ENCODE measurements around the gene SLCO1A2.

DNA sequence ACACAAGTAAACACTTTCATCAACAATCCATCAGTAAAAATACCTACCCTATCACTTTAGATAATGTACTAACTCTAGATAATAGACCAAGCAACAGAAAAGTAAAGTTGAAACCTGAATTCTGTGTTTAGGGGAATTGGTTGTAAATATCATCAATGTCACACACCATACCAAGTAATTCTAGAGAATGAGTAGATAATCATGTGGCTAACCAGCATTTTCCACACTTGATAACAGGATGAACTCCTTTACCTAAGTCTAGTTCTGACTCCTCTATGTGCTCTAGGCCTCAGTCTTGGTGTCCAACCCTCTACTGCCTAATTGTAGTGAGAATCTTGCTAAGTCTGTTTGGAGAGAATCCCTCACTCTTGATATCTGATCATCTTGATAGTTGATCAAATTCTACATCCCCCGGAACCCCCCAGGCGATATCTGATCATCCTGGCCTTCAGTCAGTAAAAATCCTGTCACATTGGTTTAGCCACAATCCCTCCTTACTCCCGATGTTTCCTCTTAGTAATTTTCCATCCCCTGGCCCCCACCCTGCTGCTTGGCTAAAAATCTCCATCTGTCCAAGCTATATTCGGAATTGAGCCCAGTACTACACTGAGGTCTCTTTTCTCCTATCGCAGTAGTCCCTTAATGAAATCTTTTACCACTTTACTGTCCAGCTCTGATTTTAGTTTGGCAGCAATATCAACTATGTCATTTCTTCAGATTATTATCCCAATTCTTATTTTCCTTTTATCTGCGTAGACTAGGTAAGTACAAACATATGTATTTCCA is 3.4 kb upstream of the SLCO1A2 start:
- TF ChIP-seq, protein P1, sequence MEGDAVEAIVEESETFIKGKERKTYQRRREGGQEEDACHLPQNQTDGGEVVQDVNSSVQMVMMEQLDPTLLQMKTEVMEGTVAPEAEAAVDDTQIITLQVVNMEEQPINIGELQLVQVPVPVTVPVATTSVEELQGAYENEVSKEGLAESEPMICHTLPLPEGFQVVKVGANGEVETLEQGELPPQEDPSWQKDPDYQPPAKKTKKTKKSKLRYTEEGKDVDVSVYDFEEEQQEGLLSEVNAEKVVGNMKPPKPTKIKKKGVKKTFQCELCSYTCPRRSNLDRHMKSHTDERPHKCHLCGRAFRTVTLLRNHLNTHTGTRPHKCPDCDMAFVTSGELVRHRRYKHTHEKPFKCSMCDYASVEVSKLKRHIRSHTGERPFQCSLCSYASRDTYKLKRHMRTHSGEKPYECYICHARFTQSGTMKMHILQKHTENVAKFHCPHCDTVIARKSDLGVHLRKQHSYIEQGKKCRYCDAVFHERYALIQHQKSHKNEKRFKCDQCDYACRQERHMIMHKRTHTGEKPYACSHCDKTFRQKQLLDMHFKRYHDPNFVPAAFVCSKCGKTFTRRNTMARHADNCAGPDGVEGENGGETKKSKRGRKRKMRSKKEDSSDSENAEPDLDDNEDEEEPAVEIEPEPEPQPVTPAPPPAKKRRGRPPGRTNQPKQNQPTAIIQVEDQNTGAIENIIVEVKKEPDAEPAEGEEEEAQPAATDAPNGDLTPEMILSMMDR (conservative IDR thresholded peaks at IDR 0.05; ENCODE audit: low read depth, low read length), result no peak
- TF ChIP-seq POLR2A (IDR thresholded peaks at IDR 0.05; ENCODE audit: low read depth, low read length) (no peak), MXI1 (IDR thresholded peaks at IDR 0.05; ENCODE audit: borderline replicate concordance, low read depth, low read length) (no peak)
